22Rv1 (cell line): ENCODE results near the gene RAC3.

Experiments
- H3K27ac ChIP-seq: fragments of 450-650 bp; 2 replicates; pipeline ENCODE4 v1.5.1; 2017
- CTCF ChIP-seq: fragments of 450-650 bp; IDR thresholded peaks from 2 replicates; pipeline ENCODE4 v1.5.1; 2017; ENCODE audit warnings: mild to moderate bottlenecking
- ZFX ChIP-seq: fragments of 450-650 bp; IDR thresholded peaks from 2 replicates; pipeline ENCODE4 v1.6.1; 2017; ENCODE audit warnings: antibody characterized with exemption, borderline replicate concordance

The RAC3 gene

DNA sequence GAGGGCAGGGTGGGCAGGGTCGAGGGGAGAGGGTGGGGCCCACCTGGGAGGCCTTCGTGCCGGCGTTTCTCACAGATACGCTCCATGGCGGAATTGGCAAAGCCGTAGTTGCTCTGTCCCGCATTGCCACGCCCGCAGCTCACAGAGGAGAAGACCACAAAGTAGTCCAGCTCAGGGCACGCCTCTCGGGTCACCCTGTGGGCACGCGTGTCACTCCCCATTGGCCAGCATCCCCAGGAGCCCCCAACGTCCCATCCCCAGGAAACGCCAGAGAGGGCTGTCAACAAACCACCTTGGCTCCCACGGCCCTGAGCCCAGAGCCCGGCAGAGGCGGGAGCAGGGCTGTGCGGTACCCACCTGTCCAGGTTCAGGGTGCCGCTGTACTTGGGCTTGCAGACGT lies 50.5 kb downstream of the RAC3 start:
- no peak overlapping the region for H3K27ac ChIP-seq
- no peak for TF ChIP-seq ZFX
- no peak for TF ChIP-seq CTCF

GRCh38 chr17:82082456-82082855 lies 51.0 kb downstream of the RAC3 start:
- TF ChIP-seq ZFX (no peak), CTCF (no peak)
- no peak overlapping the region for H3K27ac ChIP-seq

DNA sequence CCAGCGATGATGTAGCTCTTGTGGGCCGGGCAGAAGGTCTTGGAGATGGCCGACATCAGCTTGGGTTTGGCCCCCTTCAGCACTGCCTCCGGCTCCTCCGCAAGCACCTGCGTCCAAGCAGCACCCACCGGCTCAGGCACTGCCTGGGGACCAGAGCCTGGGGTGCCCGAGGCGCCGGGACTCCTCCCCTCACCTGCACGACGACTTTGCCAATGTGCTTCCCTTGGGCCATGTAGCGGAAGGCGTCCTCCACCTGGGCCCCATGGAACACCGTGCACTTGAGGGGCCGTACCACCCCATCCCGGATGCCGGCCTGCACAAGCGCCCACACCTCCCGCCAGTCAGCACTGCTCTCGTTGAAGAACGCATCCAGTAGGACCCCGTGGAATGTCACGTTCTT lies 51.5 kb downstream of the RAC3 start:
- TF ChIP-seq CTCF, result no peak
- H3K27ac ChIP-seq, result no peak overlapping the region
